ENCODE measurements around the gene CHPF2. TPM values are rescaled to one million over a fixed set of nuclear protein-coding genes. Genes with fewer than 3 reads are reported as not detected.
A peak's percentile ranks its signal among the peaks of the same experiment; 100 is the strongest.

CHPF2 gene
- total RNA-seq, 1 donor from 2014 or later, result 38.1 TPM

DNA sequence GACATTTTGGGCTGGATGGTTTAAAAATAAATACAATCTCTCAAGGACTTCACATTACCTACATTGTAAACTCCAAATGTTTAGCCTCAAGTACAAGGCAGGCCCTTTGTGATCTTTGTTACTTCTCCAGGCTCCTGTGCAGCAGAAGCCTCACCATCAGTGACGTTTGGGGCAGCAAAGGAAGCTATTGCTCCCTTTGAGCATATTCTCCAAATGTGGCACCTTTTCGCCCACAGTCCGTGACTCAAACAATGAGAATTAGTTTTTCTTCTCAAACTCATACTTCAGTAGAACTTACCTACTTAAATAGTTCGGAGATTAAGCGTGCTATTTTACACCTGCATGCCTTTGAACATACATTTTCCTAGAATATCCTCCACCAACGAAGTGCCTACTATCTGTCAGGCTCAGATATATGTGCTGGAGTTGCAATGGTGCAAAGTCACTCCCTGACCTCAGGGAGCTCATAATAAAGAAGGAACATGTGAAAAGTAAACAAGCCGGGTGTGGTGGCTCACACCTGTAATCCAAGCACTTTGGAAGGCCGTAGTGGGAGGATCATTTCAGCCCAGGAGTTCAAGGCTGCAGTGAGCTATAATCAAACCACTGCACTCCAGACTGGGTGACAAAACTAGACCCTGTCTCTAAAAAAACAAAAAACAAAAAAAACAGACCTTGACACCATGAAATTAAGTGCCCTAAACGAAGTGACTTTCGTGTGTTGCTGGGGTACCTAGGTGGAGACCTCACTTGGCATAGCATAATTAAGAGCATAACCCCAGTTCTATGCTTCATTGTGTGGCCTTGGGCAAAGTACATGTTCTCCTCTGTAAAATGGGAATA lies 4.0 kb upstream of the CHPF2 start:
- Mint-ChIP-seq H3K27me3 (ENCODE audit: unreplicated experiment) (peaks cover 11% of the 10 kb centered on the region), H3K4me3 (ENCODE audit: unreplicated experiment) (peak overlapping the region; percentile 99), H3K36me3 (ENCODE audit: unreplicated experiment) (no peaks in the 10 kb centered on the region), H3K4me1 (ENCODE audit: low read depth, unreplicated experiment) (peaks cover 22% of the 10 kb centered on the region), H3K9me3 (ENCODE audit: unreplicated experiment) (peaks cover 14% of the 10 kb centered on the region), H3K27ac (ENCODE audit: unreplicated experiment) (peak overlapping the region; percentile 99)
- DNase-seq, result no peak
- TF ChIP-seq, protein P1, sequence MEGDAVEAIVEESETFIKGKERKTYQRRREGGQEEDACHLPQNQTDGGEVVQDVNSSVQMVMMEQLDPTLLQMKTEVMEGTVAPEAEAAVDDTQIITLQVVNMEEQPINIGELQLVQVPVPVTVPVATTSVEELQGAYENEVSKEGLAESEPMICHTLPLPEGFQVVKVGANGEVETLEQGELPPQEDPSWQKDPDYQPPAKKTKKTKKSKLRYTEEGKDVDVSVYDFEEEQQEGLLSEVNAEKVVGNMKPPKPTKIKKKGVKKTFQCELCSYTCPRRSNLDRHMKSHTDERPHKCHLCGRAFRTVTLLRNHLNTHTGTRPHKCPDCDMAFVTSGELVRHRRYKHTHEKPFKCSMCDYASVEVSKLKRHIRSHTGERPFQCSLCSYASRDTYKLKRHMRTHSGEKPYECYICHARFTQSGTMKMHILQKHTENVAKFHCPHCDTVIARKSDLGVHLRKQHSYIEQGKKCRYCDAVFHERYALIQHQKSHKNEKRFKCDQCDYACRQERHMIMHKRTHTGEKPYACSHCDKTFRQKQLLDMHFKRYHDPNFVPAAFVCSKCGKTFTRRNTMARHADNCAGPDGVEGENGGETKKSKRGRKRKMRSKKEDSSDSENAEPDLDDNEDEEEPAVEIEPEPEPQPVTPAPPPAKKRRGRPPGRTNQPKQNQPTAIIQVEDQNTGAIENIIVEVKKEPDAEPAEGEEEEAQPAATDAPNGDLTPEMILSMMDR (IDR thresholded peaks at IDR 0.05; ENCODE audit: partially characterized antibody, unreplicated experiment), result no peak

DNA sequence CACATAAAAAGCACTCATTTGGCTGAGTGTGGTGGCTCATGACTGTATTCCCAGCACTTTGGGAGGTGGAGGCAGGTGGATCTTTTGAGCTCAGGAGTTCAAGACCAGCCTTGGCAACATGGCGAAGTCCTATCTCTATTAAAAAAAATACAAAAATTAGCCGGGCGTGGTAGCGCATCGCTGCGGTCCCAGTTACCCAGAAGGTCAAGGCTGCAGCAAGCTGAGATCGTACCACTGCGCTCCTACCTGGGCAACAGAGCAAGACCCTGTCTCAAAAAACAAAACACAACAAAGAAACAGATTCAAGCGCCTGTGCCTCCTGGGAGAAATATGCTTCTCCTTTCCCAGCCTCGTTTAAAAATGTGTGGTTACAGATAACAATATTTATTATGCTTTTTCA lies 3.0 kb upstream of the CHPF2 start:
- peaks cover 16% of the 10 kb centered on the region for H3K9me3 Mint-ChIP-seq (ENCODE audit: unreplicated experiment)
- TF ChIP-seq, protein P1 (IDR thresholded peaks at IDR 0.05; ENCODE audit: partially characterized antibody, unreplicated experiment), result no peak
- no peak overlapping the region for H3K4me3 Mint-ChIP-seq (ENCODE audit: unreplicated experiment)
- H3K27ac Mint-ChIP-seq (ENCODE audit: unreplicated experiment), result no peak overlapping the region
- no peak for DNase-seq
- H3K4me1 Mint-ChIP-seq (ENCODE audit: low read depth, unreplicated experiment), result peaks cover 25% of the 10 kb centered on the region
- H3K27me3 Mint-ChIP-seq (ENCODE audit: unreplicated experiment), result peaks cover 9% of the 10 kb centered on the region
- H3K36me3 Mint-ChIP-seq (ENCODE audit: unreplicated experiment), result no peaks in the 10 kb centered on the region

DNA sequence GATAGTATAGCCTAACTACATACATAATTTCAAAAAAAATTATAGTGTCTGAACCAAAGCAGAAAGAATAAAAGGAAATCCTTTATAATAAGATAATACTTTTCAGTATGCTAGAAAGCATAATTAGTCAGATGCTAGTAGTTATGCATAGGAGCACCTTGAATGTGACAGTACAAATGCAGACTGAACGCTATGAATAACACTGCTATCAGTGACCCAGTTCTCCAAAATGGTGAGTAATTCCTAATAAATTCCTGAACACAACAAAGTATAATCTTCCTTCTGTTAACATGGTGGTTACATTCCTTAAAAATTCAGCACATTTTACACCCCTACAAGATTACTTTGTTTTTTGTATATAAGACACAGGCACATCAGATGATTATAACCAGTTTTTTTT lies 1.2 kb upstream of the CHPF2 start:
- TF ChIP-seq, protein P1 (IDR thresholded peaks at IDR 0.05; ENCODE audit: partially characterized antibody, unreplicated experiment), result no peak
- DNase-seq, result no peak
- peak overlapping the region; percentile 96 for H3K4me3 Mint-ChIP-seq (ENCODE audit: unreplicated experiment)
- peaks cover 18% of the 10 kb centered on the region for H3K4me1 Mint-ChIP-seq (ENCODE audit: low read depth, unreplicated experiment)
- H3K27ac Mint-ChIP-seq (ENCODE audit: unreplicated experiment), result no peak overlapping the region
- H3K27me3 Mint-ChIP-seq (ENCODE audit: unreplicated experiment), result peaks cover 6% of the 10 kb centered on the region
- H3K9me3 Mint-ChIP-seq (ENCODE audit: unreplicated experiment), result peaks cover 12% of the 10 kb centered on the region
- H3K36me3 Mint-ChIP-seq (ENCODE audit: unreplicated experiment), result no peaks in the 10 kb centered on the region

DNA sequence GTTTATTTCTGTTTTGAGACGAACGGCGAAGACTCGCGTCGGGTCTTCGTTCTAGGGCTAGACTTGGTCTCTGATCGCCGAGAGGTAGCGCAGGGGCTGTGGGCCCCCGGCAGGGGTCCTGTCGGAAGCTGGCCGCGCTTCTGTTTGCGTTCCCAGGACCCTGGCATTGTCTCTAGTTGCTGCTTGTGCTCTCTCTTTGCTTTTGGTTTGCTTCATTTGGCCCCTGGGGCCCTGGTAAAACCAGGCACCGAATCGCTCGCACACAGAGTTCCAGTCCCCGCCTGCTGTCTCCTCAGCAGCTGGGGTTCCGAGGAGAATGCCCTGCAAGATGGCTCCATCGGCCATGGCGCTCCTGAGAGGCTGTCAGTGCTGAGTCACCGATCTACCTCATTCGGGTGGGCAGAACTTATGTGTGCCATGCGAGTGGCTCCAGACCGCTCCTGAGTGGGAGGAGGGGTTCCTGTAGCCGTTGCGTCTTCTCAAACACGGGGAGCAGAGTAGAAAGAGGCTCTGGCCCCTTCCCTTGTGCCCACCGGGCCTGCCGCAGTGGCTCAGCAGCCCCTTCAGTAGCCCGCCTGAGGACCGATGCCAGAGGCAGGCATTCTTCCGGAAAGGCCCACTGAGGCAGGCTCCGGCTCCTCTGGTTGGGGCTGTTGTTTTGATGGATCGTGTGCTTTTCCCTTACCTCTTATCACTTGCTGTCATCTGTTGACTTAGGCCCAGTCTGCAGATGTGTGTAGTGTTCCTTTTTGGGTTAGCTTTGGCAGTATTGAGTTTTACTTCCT lies 826 bp downstream of the CHPF2 start:
- H3K36me3 Mint-ChIP-seq (ENCODE audit: unreplicated experiment), result no peaks in the 10 kb centered on the region
- peaks cover 13% of the 10 kb centered on the region for H3K4me1 Mint-ChIP-seq (ENCODE audit: low read depth, unreplicated experiment)
- TF ChIP-seq, protein P1 (IDR thresholded peaks at IDR 0.05; ENCODE audit: partially characterized antibody, unreplicated experiment), result no peak
- peaks cover 13% of the 10 kb centered on the region for H3K9me3 Mint-ChIP-seq (ENCODE audit: unreplicated experiment)
- peak overlapping the region; percentile 97 for H3K27ac Mint-ChIP-seq (ENCODE audit: unreplicated experiment)
- peak overlapping the region; percentile 98 for H3K4me3 Mint-ChIP-seq (ENCODE audit: unreplicated experiment)
- DNase-seq, result peak; percentile 44
- peaks cover 3% of the 10 kb centered on the region for H3K27me3 Mint-ChIP-seq (ENCODE audit: unreplicated experiment)

Data from glutamatergic neuron (in vitro differentiated cells).